Naive B cell (primary cell): ENCODE measurements around the gene BMPER. TPM values are rescaled to one million over a fixed set of nuclear protein-coding genes. Genes with fewer than 3 reads are reported as not detected.

Experiments
- ATAC-seq, 2 donors: fragments of 150-1000 bp; cut with Tn5 transposase; 2 replicates each; pipeline ENCODE4 v1.10.0; 2021; ENCODE audit warnings: low read depth in 2 of 2, mild to moderate bottlenecking in 2 of 2, moderate library complexity in 2 of 2
- DNase-seq: peaks from one replicate; pipeline ENCODE4 v3.0.0; 2022
- H3K27ac Mint-ChIP-seq, 6 donors: one replicate each; pipeline ENCODE4 v1.8.0; 2020 to 2022; ENCODE audit warnings: mild to moderate bottlenecking in 6 of 6, mixed read lengths in 6 of 6, moderate library complexity in 5 of 6, inconsistent platforms in 2 of 6
- H3K27me3 Mint-ChIP-seq, 3 donors: one replicate each; pipeline ENCODE4 v1.8.0; 2021 to 2022; ENCODE audit warnings: mixed read lengths in 3 of 3, mild to moderate bottlenecking in 1 of 3
- H3K36me3 Mint-ChIP-seq, 2 donors: one replicate each; pipeline ENCODE4 v1.8.0; 2020 to 2022; ENCODE audit warnings: mixed read lengths in 2 of 2, inconsistent platforms in 1 of 2, mild to moderate bottlenecking in 1 of 2
- H3K4me1 Mint-ChIP-seq, 3 donors: one replicate each; pipeline ENCODE4 v1.8.0; 2020 to 2022; ENCODE audit warnings: mixed read lengths in 3 of 3, inconsistent platforms in 1 of 3, mild to moderate bottlenecking in 1 of 3, moderate library complexity in 1 of 3
- H3K4me3 Mint-ChIP-seq, 8 donors: one replicate each; pipeline ENCODE4 v1.8.0; 2020 to 2022; ENCODE audit warnings: mild to moderate bottlenecking in 8 of 8, mixed read lengths in 8 of 8, moderate library complexity in 8 of 8, inconsistent platforms in 2 of 8
- H3K9me3 Mint-ChIP-seq, 7 donors: one replicate each; pipeline ENCODE4 v1.8.0; 2020 to 2022; ENCODE audit warnings: mixed read lengths in 7 of 7, mild to moderate bottlenecking in 5 of 7, inconsistent platforms in 2 of 7, moderate library complexity in 1 of 7
- polyA plus RNA-seq, 6 donors: library from polyadenylated mRNA; unstranded; fragments of 300-500 nt; fragmentation: Illumina TruSeq; gene quantifications; one replicate each; pipeline ENCODE4 v1.2.3, GENCODE V29; 2021; ENCODE audit warnings: low read depth in 6 of 6

BMPER gene
- polyA plus RNA-seq, 6 donors from 2014 or later, result not detected

DNA sequence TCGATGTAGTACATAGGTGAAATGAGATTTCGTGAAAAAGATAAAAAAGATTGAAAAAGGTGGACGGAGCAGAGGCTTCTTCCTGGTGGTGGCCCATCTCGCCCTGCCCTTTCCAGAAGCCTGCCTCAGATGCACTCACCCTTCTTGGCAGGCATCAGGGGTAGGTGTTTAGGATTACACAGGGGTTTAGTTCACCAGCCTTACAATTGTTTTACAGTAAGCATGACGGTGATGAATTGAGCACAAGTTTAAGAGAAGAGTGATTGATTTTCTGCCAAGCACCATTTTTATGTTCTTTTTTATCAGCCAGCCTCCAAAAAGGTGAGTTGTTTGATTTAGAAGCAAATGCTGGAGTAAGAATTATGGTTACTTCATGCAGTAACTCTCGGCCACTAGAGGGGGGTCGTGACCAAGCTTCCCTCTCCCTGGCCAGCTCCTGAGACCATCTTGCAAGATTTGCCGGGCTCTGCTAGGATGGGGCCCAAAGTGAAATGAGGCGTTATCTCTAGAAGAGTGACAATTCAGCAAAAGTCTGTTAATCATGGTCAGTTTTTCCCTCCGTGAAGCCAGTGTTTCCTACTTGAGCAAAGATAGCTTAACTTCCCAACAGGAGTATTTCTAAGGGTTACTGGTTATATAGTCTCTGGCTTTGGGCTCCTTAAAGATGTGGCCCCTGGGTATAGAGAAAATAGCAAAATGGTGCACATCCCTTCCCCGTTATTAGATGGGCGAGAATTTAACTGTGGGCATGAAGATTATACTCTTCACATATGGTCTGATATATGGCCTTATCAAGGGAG lies 228.8 kb downstream of the BMPER start:
- DNase-seq (no peak), ATAC-seq (no peak)
- no peaks in the 10 kb centered on the region for H3K36me3 Mint-ChIP-seq
- no peak overlapping the region for H3K4me3 Mint-ChIP-seq
- H3K27me3 Mint-ChIP-seq, result peaks cover 0 to 9% (median 0%) of the 10 kb centered on the region in 3 donors
- no peaks in the 10 kb centered on the region for H3K4me1 Mint-ChIP-seq
- H3K27ac Mint-ChIP-seq, result no peak overlapping the region
- peaks cover 0 to 7% (median 2%) of the 10 kb centered on the region in 7 donors for H3K9me3 Mint-ChIP-seq

DNA sequence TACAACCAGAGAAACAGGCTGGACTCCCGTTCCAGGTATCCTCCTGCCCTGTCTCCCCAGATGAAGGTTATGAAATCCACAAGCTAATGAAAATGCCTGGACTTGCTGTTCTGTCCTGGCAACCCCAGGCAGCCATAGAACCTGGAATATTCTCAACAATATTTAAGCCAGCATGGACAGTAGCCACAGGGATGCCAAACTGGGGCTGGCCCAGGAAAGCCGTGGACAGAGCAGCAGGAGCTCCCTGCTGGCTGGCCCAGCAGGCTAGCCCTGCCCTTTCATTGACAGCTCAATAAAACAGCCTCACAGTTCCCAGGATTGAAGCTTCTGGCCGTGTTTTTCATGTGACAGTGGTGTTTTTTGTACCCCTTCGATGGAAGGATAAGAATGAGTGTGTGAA lies 230.6 kb downstream of the BMPER start:
- Mint-ChIP-seq H3K27ac (no peak overlapping the region), H3K9me3 (peaks cover 0 to 3% (median 0%) of the 10 kb centered on the region in 7 donors), H3K27me3 (peaks cover 0 to 8% (median 0%) of the 10 kb centered on the region in 3 donors), H3K4me1 (no peaks in the 10 kb centered on the region), H3K4me3 (no peak overlapping the region), H3K36me3 (no peaks in the 10 kb centered on the region)
- DNase-seq (no peak), ATAC-seq (no peak)

DNA sequence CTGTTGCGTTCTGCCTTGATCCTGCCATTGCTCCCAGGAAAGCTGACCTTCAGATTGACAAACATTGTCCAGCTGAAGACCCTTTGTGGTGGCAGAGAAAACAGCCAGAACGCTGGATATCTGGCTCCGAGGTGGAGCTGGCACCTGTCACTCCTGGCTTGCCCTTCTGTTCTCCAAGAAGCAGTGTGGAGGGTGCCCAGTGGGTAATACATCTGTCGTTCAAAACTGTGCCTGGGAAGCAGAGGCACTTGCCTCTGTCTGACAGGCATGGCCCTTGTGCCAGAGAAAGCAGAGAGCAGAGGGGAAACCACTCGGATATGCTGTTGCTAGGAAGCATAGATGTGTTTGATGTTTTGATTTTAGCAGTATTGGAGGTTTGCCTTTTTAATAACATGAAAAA lies 231.4 kb downstream of the BMPER start:
- Mint-ChIP-seq H3K27ac (no peak overlapping the region), H3K4me1 (no peaks in the 10 kb centered on the region), H3K4me3 (no peak overlapping the region), H3K9me3 (peaks cover 0 to 3% (median 0%) of the 10 kb centered on the region in 7 donors), H3K27me3 (peaks cover 0 to 8% (median 0%) of the 10 kb centered on the region in 3 donors), H3K36me3 (no peaks in the 10 kb centered on the region)
- no peak for DNase-seq
- ATAC-seq, result no peak

DNA sequence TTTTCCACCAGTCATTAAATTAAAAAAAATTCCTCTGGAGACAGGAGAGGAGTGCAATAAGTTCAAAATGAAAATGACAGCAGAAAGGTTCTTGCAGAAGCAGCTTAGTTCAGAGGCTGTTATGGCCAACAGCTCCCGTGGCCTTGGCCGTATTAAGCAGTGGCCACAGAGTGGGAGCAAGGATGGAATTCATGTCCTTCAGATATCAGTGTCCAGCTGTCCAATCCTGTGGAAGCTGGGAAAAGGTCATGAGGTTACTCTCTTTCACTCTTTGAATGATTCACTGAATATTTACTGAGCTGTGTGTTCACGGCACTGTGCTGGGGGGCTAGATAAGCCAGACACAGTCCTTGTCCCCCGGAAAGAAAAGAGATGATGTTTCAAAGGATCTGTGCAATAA lies 231.8 kb downstream of the BMPER start:
- ATAC-seq (no peak), DNase-seq (no peak)
- Mint-ChIP-seq H3K9me3 (peaks cover 0 to 3% (median 0%) of the 10 kb centered on the region in 7 donors), H3K27ac (no peak overlapping the region), H3K36me3 (no peaks in the 10 kb centered on the region), H3K4me1 (no peaks in the 10 kb centered on the region), H3K27me3 (peaks cover 0 to 8% (median 0%) of the 10 kb centered on the region in 3 donors), H3K4me3 (no peak overlapping the region)

GRCh38 chr7:34138483-34138882 lies 233.1 kb downstream of the BMPER start:
- Mint-ChIP-seq H3K27me3 (peaks cover 0 to 8% (median 0%) of the 10 kb centered on the region in 3 donors), H3K27ac (no peak overlapping the region), H3K4me1 (no peaks in the 10 kb centered on the region), H3K36me3 (no peaks in the 10 kb centered on the region), H3K9me3 (peaks cover 0 to 2% (median 0%) of the 10 kb centered on the region in 7 donors), H3K4me3 (no peak overlapping the region)
- DNase-seq (no peak), ATAC-seq (no peak)

DNA sequence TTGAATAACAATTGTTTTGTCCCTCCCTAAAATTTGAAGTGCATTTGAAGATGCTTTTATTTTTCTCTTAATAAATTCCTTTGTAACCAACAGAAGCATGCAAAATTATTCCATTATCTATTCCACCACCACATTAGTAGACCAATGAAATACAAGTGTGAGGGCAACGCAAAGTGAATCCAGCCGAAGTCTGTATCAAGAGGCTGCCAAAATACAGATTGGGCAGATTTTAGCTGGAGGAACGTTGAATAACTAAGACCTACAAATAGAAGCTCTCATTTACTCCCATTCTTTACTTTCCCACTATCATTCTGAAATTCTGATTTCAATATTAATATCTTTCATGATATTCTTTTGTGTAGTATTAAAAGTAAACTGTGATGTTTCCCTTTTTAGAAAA lies 233.7 kb downstream of the BMPER start:
- H3K27ac Mint-ChIP-seq, result no peak overlapping the region
- peaks cover 0 to 4% (median 1%) of the 10 kb centered on the region in 7 donors for H3K9me3 Mint-ChIP-seq
- H3K36me3 Mint-ChIP-seq, result no peaks in the 10 kb centered on the region
- DNase-seq (no peak), ATAC-seq (no peak)
- H3K4me3 Mint-ChIP-seq, result no peak overlapping the region
- H3K4me1 Mint-ChIP-seq, result no peaks in the 10 kb centered on the region
- H3K27me3 Mint-ChIP-seq, result peaks cover 0 to 8% (median 0%) of the 10 kb centered on the region in 3 donors

GRCh38 chr7:34140066-34140465 lies 234.7 kb downstream of the BMPER start:
- no peak for ATAC-seq
- no peak for DNase-seq
- peaks cover 0 to 8% (median 1%) of the 10 kb centered on the region in 7 donors for H3K9me3 Mint-ChIP-seq
- H3K27ac Mint-ChIP-seq, result no peak overlapping the region
- H3K4me1 Mint-ChIP-seq, result no peaks in the 10 kb centered on the region
- H3K27me3 Mint-ChIP-seq, result peaks cover 0 to 12% (median 0%) of the 10 kb centered on the region in 3 donors
- H3K36me3 Mint-ChIP-seq, result no peaks in the 10 kb centered on the region
- H3K4me3 Mint-ChIP-seq, result no peak overlapping the region

- peaks cover 0 to 8% (median 0%) of the 10 kb centered on the region in 7 donors for H3K9me3 Mint-ChIP-seq
These were observed 238.1 kb downstream of the BMPER start for GRCh38 chr7:34143402-34143801.

GRCh38 chr7:34145603-34146002 lies 240.3 kb downstream of the BMPER start:
- ATAC-seq (no peak), DNase-seq (no peak)
- Mint-ChIP-seq H3K27ac (no peak overlapping the region), H3K4me1 (no peaks in the 10 kb centered on the region), H3K27me3 (peaks cover 0 to 5% (median 0%) of the 10 kb centered on the region in 3 donors), H3K9me3 (peaks cover 0 to 8% (median 0%) of the 10 kb centered on the region in 7 donors), H3K4me3 (no peak overlapping the region), H3K36me3 (no peaks in the 10 kb centered on the region)

More at GRCh38 chr7:34143402-34143801, 238.1 kb downstream of the BMPER start:
- H3K27ac Mint-ChIP-seq, result no peak overlapping the region
- H3K4me1 Mint-ChIP-seq, result no peaks in the 10 kb centered on the region
- no peak overlapping the region for H3K4me3 Mint-ChIP-seq
- H3K27me3 Mint-ChIP-seq, result peaks cover 0 to 9% (median 0%) of the 10 kb centered on the region in 3 donors
- H3K36me3 Mint-ChIP-seq, result no peaks in the 10 kb centered on the region
- ATAC-seq, result no peak
- DNase-seq, result no peak

DNA sequence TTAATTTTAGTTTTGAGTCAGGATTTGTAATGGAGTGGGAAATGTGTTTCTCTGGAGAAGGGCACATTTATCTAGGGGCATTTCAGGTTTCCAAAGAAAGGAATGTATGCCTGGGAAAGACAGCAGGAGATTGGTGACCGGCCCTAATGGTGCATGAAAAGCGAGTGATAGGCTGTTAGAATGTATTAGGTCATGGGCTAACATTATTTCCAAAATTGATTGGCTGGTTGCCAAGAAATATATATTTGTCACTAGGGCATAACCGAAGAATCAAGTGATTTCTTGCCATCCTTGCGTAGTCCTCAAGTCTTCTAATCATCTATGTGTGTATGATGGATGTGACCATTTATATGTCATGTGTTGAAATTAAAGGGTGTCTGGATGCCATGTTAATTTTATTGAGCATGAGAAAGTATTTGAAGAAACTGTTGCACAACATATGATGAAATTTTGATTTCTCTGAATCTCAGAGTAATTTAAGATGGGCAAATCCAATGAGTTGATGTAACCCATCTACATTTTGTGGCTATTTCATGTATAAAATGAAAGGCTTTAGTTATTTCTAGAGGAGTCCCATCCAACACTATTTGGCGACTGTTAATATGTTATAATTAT lies 248.4 kb downstream of the BMPER start:
- Mint-ChIP-seq H3K4me1 (no peaks in the 10 kb centered on the region), H3K27me3 (no peaks in the 10 kb centered on the region), H3K36me3 (no peaks in the 10 kb centered on the region), H3K4me3 (no peak overlapping the region), H3K9me3 (peaks cover 0 to 2% (median 0%) of the 10 kb centered on the region in 7 donors), H3K27ac (no peak overlapping the region)
- DNase-seq (no peak), ATAC-seq (no peak)

- ATAC-seq (no peak), DNase-seq (no peak)
- Mint-ChIP-seq H3K27me3 (no peaks in the 10 kb centered on the region), H3K4me1 (no peaks in the 10 kb centered on the region), H3K9me3 (peaks cover 0 to 2% (median 0%) of the 10 kb centered on the region in 7 donors), H3K27ac (no peak overlapping the region), H3K36me3 (no peaks in the 10 kb centered on the region), H3K4me3 (no peak overlapping the region)
These were observed 250.0 kb downstream of the BMPER start for GRCh38 chr7:34155220-34155908.

DNA sequence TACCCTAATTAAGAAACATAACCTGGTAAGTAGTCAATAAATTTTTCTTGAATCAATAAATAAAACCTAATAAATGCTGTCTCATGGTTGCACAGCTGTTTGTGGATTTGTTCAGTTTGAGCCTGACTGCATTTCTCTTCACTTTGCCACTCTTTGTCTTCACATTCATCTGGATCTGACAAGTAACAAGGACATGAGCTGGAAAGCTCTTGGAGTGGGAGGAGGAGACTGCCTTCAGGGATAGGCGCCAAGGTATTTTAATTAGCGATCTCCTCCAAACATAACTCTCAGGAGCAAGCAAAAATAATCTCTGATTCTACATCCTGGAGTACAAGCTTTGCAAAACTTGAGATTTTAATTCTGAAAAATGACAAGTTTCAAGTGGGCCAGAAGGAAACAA lies 251.0 kb downstream of the BMPER start:
- Mint-ChIP-seq H3K4me3 (no peak overlapping the region), H3K27me3 (no peaks in the 10 kb centered on the region), H3K4me1 (no peaks in the 10 kb centered on the region), H3K27ac (no peak overlapping the region), H3K9me3 (peaks cover 0 to 4% (median 0%) of the 10 kb centered on the region in 7 donors), H3K36me3 (no peaks in the 10 kb centered on the region)
- no peak for ATAC-seq
- no peak for DNase-seq

- Mint-ChIP-seq H3K4me1 (no peaks in the 10 kb centered on the region), H3K9me3 (peaks cover 0 to 4% (median 0%) of the 10 kb centered on the region in 7 donors), H3K4me3 (no peak overlapping the region), H3K27me3 (no peaks in the 10 kb centered on the region), H3K36me3 (no peaks in the 10 kb centered on the region), H3K27ac (no peak overlapping the region)
- ATAC-seq, result no peak
- no peak for DNase-seq
These were observed 251.8 kb downstream of the BMPER start for GRCh38 chr7:34157137-34157536.
